ENCODE measurements around the gene FLAD1. TPM values are rescaled to one million over a fixed set of nuclear protein-coding genes. Genes with fewer than 3 reads are reported as not detected.

Gene FLAD1
- polyA plus RNA-seq, 1 experiment, result 21.1 TPM

DNA sequence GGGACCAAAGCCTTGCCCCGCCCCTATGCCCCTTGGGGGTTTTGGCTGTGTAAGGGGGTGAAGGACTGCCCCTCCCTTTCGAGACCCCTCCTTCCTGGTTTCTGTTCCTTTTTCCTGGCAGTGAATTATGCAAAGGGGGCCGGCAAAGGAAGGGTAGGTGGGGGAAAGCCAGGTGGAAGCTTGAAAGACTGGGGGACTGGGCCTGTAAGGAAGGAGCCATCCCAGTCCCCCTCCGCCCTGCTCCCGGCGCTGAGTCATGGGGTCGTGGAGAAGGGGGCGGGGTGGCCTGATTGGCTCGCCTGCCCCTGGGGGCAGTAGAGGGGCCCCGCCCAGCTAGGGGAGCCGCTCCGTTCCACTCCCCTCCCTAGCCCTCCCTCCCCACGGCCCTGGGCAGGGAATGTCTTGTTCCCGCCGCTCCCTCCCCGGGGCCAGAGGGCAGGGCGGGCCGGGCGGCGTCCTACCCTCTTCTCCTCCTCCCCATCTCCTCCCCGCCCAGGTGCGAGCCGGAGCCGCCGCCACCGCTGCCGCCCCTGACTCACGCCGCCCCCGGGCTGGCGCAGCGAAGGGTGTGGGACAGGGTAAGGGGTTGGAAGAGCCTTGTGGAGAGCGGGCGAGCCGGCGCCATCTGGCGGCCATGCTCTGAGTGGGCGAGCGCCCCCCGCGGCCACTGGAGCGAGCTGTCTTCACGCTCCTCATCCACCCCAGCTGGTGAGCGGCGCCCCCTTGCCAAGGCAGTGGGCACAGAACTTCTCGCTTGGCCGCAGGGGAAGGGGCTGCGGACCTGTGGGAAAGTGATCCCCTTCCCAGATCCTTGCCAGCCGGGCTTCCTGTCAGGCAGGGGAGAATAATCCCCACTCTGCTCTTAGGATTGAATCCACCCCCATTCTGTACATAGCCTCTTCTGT, 34.1 kb downstream of the FLAD1 start:
- Histone ChIP-seq H3K27ac (ENCODE audit: low read depth, low read length) (peak overlapping the region; percentile 61), H3K4me3 (ENCODE audit: low read depth, low read length) (peak overlapping the region; percentile 45), H3K27me3 (ENCODE audit: control insufficient read depth, insufficient read depth, low read length) (no peaks in the 10 kb centered on the region), H3K9me3 (ENCODE audit: control insufficient read depth, insufficient read depth, low read length) (no peaks in the 10 kb centered on the region)
- peak; percentile 59 for DNase-seq (ENCODE audit: low read depth, low spot score)
- ChIA-PET CTCF (interaction anchor here (0.5 to 3.6 kb wide), 37 partner anchors 9 to 537 kb away, joined by 3 to 38 read pairs (median 4); partner anchors contain the start of genes ADAM15, DCST1, DCST2 and EFNA3), POLR2A (interaction anchor here (0.6 to 1.5 kb wide), 6 partner anchors 10 to 459 kb away, joined by 3 to 10 read pairs (median 4); partner anchors contain the start of genes PBXIP1, SHC1 and UBE2Q1)
- TF ChIP-seq, protein P1, sequence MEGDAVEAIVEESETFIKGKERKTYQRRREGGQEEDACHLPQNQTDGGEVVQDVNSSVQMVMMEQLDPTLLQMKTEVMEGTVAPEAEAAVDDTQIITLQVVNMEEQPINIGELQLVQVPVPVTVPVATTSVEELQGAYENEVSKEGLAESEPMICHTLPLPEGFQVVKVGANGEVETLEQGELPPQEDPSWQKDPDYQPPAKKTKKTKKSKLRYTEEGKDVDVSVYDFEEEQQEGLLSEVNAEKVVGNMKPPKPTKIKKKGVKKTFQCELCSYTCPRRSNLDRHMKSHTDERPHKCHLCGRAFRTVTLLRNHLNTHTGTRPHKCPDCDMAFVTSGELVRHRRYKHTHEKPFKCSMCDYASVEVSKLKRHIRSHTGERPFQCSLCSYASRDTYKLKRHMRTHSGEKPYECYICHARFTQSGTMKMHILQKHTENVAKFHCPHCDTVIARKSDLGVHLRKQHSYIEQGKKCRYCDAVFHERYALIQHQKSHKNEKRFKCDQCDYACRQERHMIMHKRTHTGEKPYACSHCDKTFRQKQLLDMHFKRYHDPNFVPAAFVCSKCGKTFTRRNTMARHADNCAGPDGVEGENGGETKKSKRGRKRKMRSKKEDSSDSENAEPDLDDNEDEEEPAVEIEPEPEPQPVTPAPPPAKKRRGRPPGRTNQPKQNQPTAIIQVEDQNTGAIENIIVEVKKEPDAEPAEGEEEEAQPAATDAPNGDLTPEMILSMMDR (IDR thresholded peaks at IDR 0.05; ENCODE audit: low read depth, low read length), result peak; percentile 96

DNA sequence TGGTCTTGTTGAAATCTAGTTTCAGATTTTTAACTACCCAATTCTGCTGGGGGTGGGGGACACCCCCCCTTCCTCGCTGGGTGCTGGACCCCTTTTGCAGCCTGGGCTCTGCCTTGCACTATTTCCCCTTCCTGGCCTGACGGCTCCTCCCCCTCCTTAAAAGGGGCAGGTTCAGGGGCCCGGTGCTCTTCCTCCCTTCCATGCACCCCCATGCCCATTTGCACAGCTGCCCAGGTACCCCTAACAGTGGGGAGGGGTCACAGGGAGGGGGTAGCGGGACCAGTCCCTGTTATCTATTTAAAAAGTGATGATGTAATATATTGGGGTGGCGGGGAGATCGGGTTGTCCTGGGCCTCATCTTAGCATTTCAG, 34.8 kb downstream of the FLAD1 start:
- CTCF ChIA-PET, result interaction anchor here (0.5 to 3.6 kb wide), 33 partner anchors 8 to 537 kb away, joined by 3 to 38 read pairs (median 3); partner anchors contain the start of genes ADAM15, DCST1, DCST2 and EFNA3
- Histone ChIP-seq H3K9me3 (ENCODE audit: control insufficient read depth, insufficient read depth, low read length) (no peaks in the 10 kb centered on the region), H3K4me3 (ENCODE audit: low read depth, low read length) (no peak overlapping the region; the same call in 1 of the 2 replicates), H3K27ac (ENCODE audit: low read depth, low read length) (no peak overlapping the region), H3K27me3 (ENCODE audit: control insufficient read depth, insufficient read depth, low read length) (no peaks in the 10 kb centered on the region)
- TF ChIP-seq, protein P1 (IDR thresholded peaks at IDR 0.05; ENCODE audit: low read depth, low read length), result no peak
- DNase-seq (ENCODE audit: low read depth, low spot score), result no peak
- POLR2A ChIA-PET, result interaction anchor here (1.3 to 1.5 kb wide), 2 partner anchors 14 to 62 kb away, joined by 4 to 5 read pairs; partner anchors contain the start of gene PBXIP1

DNA sequence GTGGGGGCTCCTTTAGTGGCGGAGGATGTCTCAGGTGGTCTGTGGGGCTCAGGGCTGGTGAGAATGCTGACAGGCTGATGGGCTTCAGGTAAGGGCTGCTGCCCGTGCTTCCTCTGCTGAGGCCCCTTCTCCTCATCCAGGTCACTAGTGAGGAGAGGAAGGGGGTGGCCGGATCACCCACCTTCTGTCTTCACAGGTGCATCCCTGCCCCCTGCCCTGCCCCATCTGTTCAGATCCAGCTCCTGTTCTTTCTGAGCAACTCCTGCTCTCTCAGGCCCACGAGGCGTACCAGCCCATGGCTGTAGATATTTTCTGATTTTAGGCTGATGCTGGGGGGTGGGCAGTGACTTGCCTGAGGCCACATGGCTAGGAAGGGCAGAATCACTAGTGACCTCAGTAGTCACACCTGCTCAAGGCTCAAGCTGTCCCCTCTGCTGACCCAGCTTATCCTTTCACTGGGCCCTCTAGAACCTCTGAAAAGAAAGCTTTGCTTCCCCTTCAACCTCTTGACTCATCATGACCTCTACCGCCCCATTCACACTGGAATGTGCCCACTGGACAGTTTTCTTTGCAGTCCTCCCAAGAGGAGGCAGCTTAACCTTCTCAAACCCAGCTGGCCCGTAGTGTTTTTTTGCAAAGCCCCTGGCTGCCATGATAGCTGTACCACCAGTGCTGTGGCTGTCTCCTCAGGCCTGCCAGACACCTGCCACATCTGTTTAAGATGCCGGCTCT, 35.6 kb downstream of the FLAD1 start:
- Histone ChIP-seq H3K27ac (ENCODE audit: low read depth, low read length) (no peak overlapping the region), H3K4me3 (ENCODE audit: low read depth, low read length) (no peak overlapping the region), H3K9me3 (ENCODE audit: control insufficient read depth, insufficient read depth, low read length) (no peaks in the 10 kb centered on the region), H3K27me3 (ENCODE audit: control insufficient read depth, insufficient read depth, low read length) (peaks cover 2% of the 10 kb centered on the region)
- CTCF ChIA-PET, result interaction anchor here (0.6 to 3.6 kb wide), 10 partner anchors 7 to 383 kb away, joined by 3 to 38 read pairs (median 8); partner anchors contain the start of gene ADAM15
- no peak for DNase-seq (ENCODE audit: low read depth, low spot score)
- POLR2A ChIA-PET, result interaction anchor here (0.8 kb wide), 1 partner anchor 63 kb away, joined by 3 read pairs; no protein-coding TSS in a partner anchor
- TF ChIP-seq, protein P1 (IDR thresholded peaks at IDR 0.05; ENCODE audit: low read depth, low read length), result no peak

DNA sequence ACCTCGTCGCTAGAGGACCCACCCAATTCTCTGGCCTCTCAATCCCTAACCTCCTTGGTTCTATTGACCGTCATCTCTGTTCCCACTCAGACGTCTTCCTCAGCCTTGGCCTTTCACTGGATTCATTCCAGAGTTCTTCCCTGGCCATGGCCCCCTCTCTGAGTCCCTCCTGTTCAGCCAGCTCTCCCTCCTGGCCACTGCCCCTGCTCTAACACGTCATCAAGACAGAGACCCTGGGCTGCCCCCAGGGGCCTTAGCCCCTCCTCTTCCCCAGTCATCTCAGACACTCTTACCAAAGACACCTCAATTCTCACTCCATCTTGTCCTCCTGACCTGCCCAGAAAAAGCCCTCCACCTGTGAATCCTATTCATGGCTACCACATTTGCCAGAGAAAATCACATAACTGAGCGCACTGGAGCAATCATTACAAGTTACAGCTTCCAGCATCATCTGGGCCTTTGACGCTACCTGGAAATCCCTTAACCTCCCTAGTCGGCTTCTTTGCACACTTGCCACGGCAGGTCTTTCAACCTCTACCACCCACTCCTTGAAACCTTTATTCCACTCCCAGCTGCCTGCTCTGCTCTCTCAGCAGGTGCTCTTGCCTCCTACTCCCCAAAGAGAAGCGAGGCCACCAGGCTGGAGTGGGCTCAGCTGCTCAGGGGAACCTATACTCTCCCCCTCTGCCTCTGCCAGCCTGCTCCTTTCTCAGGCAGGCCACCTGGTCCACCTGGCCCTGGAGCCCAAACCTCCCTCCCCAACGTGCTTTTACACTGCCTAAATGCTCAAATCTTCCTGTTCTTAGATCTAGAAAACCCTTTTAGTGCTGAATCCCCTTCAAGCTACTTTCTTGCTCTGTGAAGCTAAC, 36.5 kb downstream of the FLAD1 start:
- Histone ChIP-seq H3K9me3 (ENCODE audit: control insufficient read depth, insufficient read depth, low read length) (no peaks in the 10 kb centered on the region), H3K4me3 (ENCODE audit: low read depth, low read length) (no peak overlapping the region), H3K27ac (ENCODE audit: low read depth, low read length) (no peak overlapping the region), H3K27me3 (ENCODE audit: control insufficient read depth, insufficient read depth, low read length) (peaks cover 5% of the 10 kb centered on the region)
- TF ChIP-seq, protein P1 (IDR thresholded peaks at IDR 0.05; ENCODE audit: low read depth, low read length), result no peak
- POLR2A ChIA-PET, result interaction anchor here (0.8 kb wide), 1 partner anchor 64 kb away, joined by 3 read pairs; no protein-coding TSS in a partner anchor
- DNase-seq (ENCODE audit: low read depth, low spot score), result no peak
- CTCF ChIA-PET, result interaction anchor here (0.6 to 3.6 kb wide), 5 partner anchors 12 to 153 kb away, joined by 3 to 38 read pairs (median 5); partner anchors contain the start of gene KRTCAP2

Data from AG04450 (cell line).